NB4 (cell line): ENCODE results near the gene SPNS2.

ENCODE experiments used
- MAX ChIP-seq: IDR thresholded peaks from 2 replicates; pipeline ENCODE4 v1.6.1; 2011; ENCODE audit warnings: low read depth, low read length
- MYC ChIP-seq: IDR thresholded peaks from 2 replicates; pipeline ENCODE4 v1.6.1; 2011; ENCODE audit warnings: low read depth, low read length
- POLR2A ChIP-seq: IDR thresholded peaks from 2 replicates; pipeline ENCODE4 v1.6.1; 2011; ENCODE audit warnings: mild to moderate bottlenecking; ENCODE audit not compliant: insufficient read length; ENCODE audit errors: extremely low read depth
- TF ChIP-seq, protein P1 (sequence below): IDR thresholded peaks from one replicate; pipeline ENCODE4 v1.5.1; 2012; ENCODE audit warnings: low read depth, low read length

- TF ChIP-seq, protein P1, sequence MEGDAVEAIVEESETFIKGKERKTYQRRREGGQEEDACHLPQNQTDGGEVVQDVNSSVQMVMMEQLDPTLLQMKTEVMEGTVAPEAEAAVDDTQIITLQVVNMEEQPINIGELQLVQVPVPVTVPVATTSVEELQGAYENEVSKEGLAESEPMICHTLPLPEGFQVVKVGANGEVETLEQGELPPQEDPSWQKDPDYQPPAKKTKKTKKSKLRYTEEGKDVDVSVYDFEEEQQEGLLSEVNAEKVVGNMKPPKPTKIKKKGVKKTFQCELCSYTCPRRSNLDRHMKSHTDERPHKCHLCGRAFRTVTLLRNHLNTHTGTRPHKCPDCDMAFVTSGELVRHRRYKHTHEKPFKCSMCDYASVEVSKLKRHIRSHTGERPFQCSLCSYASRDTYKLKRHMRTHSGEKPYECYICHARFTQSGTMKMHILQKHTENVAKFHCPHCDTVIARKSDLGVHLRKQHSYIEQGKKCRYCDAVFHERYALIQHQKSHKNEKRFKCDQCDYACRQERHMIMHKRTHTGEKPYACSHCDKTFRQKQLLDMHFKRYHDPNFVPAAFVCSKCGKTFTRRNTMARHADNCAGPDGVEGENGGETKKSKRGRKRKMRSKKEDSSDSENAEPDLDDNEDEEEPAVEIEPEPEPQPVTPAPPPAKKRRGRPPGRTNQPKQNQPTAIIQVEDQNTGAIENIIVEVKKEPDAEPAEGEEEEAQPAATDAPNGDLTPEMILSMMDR: no peak
- no peak for TF ChIP-seq POLR2A
- no peak for TF ChIP-seq MYC
- TF ChIP-seq MAX: no peak
Observed at GRCh38 chr17:4551141-4551540, 52.5 kb downstream of the SPNS2 start.
